ENCODE measurements around the gene SPEM2.

- TF ChIP-seq CTCF (IDR thresholded peaks at IDR 0.05; ENCODE audit: low read length) (no peak), EZH2 (IDR thresholded peaks at IDR 0.05; ENCODE audit: borderline replicate concordance, low read length) (no peak)
These were observed 340 bp downstream of the SPEM2 start for GRCh38 chr17:7425756-7426155.

Measured in OCI-LY1 (cell line).